SU-DHL-6 (cell line): ENCODE results near the gene DEGS2.

Source experiments
- H2AFZ ChIP-seq: fragments of 200-600 bp; sonication (generic); 2 replicates; pipeline ENCODE4 v1.6.1; 2014; ENCODE audit warnings: low read depth, mild to moderate bottlenecking, moderate library complexity, mixed read lengths, antibody characterized with exemption, low read length; ENCODE audit not compliant: severe bottlenecking
- H3F3A ChIP-seq: fragments of 200-600 bp; shearing (Covaris generic); 2 replicates; pipeline ENCODE4 v1.6.0; 2016; ENCODE audit warnings: antibody characterized with exemption, mild to moderate bottlenecking; ENCODE audit not compliant: insufficient read depth
- H3K27ac ChIP-seq: fragments of 200-600 bp; sonication (generic); 2 replicates; pipeline ENCODE4 v1.5.1; 2016; ENCODE audit warnings: low read depth, mild to moderate bottlenecking, low read length, moderate library complexity, mixed read lengths
- H3K27me3 ChIP-seq: fragments of 200-600 bp; sonication (generic), shearing (Covaris generic); 2 replicates; pipeline ENCODE4 v1.6.0; 2014; ENCODE audit warnings: mild to moderate bottlenecking, low read length
- H3K36me3 ChIP-seq: fragments of 200-600 bp; sonication (generic); 2 replicates; pipeline ENCODE4 v1.6.1; 2014; ENCODE audit warnings: mild to moderate bottlenecking, low read length, mixed read lengths
- H3K4me2 ChIP-seq: fragments of 300-600, 200-600 bp; shearing (Covaris generic), sonication (generic); 2 replicates; pipeline ENCODE4 v1.6.0; 2014; ENCODE audit warnings: low read length, low read depth, mild to moderate bottlenecking; ENCODE audit not compliant: poor library complexity, severe bottlenecking
- H3K4me3 ChIP-seq: fragments of 200-600 bp; sonication (generic); 2 replicates; pipeline ENCODE4 v1.5.1; 2014; ENCODE audit warnings: antibody characterized with exemption, low read length, mild to moderate bottlenecking, mixed read lengths; ENCODE audit not compliant: insufficient read depth, poor library complexity, severe bottlenecking
- H3K79me2 ChIP-seq: fragments of 200-600 bp; sonication (generic); 2 replicates; pipeline ENCODE4 v1.6.1; 2014; ENCODE audit warnings: mild to moderate bottlenecking, low read length, moderate library complexity; ENCODE audit not compliant: insufficient read depth
- H3K9ac ChIP-seq: fragments of 200-600 bp; sonication (generic); 2 replicates; pipeline ENCODE4 v1.7.0; 2014; ENCODE audit warnings: mild to moderate bottlenecking, low read length
- H3K9me2 ChIP-seq: fragments of 200-600 bp; sonication (generic); replicated peaks from 2 replicates; pipeline ENCODE4 v1.6.1; 2014; ENCODE audit warnings: low read length; ENCODE audit not compliant: insufficient read depth
- H3K9me3 ChIP-seq: fragments of 200-600 bp; sonication (generic); 2 replicates; pipeline ENCODE4 v1.6.1; 2014; ENCODE audit warnings: low read length, mixed read lengths; ENCODE audit not compliant: insufficient read depth
- H4K20me1 ChIP-seq: fragments of 200-600 bp; sonication (generic); 2 replicates; pipeline ENCODE4 v1.6.1; 2014; ENCODE audit warnings: low read depth, mild to moderate bottlenecking, antibody characterized with exemption, low read length, moderate library complexity, mixed read lengths
- EZH2phosphoT487 ChIP-seq: fragments of 200-600 bp; sonication (generic), shearing (Covaris generic); conservative IDR thresholded peaks from 2 replicates; pipeline ENCODE4 v1.6.1; 2018; ENCODE audit warnings: mild to moderate bottlenecking, antibody characterized with exemption, low read length, moderate library complexity, mixed read lengths
- TF ChIP-seq, protein P1 (sequence below): fragments of 200-600 bp; sonication (generic); IDR thresholded peaks from one replicate; pipeline ENCODE4 v1.5.1; 2017; ENCODE audit warnings: antibody characterized with exemption, mild to moderate bottlenecking, low read length, moderate library complexity; ENCODE audit not compliant: insufficient read depth, poor library complexity, severe bottlenecking

The DEGS2 gene

GRCh38 chr14:100165376-100165775 is 5.9 kb upstream of the DEGS2 start:
- Histone ChIP-seq H3K4me2 (no peak overlapping the region), H3K27ac (no peak overlapping the region), H2AFZ (no peak overlapping the region), H3K9me3 (no peaks in the 10 kb centered on the region), H3K27me3 (no peaks in the 10 kb centered on the region), H3K36me3 (no peaks in the 10 kb centered on the region), H3K4me3 (no peak overlapping the region), H3K9ac (no peak overlapping the region), H3K9me2 (no peaks in the 10 kb centered on the region), H4K20me1 (no peaks in the 10 kb centered on the region), H3K79me2 (no peaks in the 10 kb centered on the region), H3F3A (no peaks in the 10 kb centered on the region)
- no peak for TF ChIP-seq EZH2phosphoT487
- TF ChIP-seq, protein P1, sequence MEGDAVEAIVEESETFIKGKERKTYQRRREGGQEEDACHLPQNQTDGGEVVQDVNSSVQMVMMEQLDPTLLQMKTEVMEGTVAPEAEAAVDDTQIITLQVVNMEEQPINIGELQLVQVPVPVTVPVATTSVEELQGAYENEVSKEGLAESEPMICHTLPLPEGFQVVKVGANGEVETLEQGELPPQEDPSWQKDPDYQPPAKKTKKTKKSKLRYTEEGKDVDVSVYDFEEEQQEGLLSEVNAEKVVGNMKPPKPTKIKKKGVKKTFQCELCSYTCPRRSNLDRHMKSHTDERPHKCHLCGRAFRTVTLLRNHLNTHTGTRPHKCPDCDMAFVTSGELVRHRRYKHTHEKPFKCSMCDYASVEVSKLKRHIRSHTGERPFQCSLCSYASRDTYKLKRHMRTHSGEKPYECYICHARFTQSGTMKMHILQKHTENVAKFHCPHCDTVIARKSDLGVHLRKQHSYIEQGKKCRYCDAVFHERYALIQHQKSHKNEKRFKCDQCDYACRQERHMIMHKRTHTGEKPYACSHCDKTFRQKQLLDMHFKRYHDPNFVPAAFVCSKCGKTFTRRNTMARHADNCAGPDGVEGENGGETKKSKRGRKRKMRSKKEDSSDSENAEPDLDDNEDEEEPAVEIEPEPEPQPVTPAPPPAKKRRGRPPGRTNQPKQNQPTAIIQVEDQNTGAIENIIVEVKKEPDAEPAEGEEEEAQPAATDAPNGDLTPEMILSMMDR = no peak

GRCh38 chr14:100160534-100160916 is 1.1 kb upstream of the DEGS2 start:
- no peaks in the 10 kb centered on the region for H3K27me3 ChIP-seq
- no peaks in the 10 kb centered on the region for H3K36me3 ChIP-seq
- H3K9ac ChIP-seq = no peak overlapping the region
- no peaks in the 10 kb centered on the region for H4K20me1 ChIP-seq
- no peaks in the 10 kb centered on the region for H3K9me3 ChIP-seq
- H3F3A ChIP-seq = 0 out of 2 replicates have a peak, but pooled peaks cover 3% of the 10 kb centered on the region
- H3K9me2 ChIP-seq = no peaks in the 10 kb centered on the region
- H3K27ac ChIP-seq = no peak overlapping the region
- H3K4me2 ChIP-seq = no peak overlapping the region
- no peak overlapping the region for H2AFZ ChIP-seq
- H3K79me2 ChIP-seq = no peaks in the 10 kb centered on the region
- no peak for TF ChIP-seq EZH2phosphoT487
- TF ChIP-seq, protein P1 = no peak
- H3K4me3 ChIP-seq = no peak overlapping the region

- TF ChIP-seq, protein P1 = no peak
- TF ChIP-seq EZH2phosphoT487 = no peak
- Histone ChIP-seq H3F3A (0 out of 2 replicates have a peak, but pooled peaks cover 3% of the 10 kb centered on the region), H3K9me3 (no peaks in the 10 kb centered on the region), H3K79me2 (no peaks in the 10 kb centered on the region), H3K9me2 (no peaks in the 10 kb centered on the region), H3K4me2 (peak overlapping the region; percentile 73), H3K9ac (peak overlapping the region; percentile 16; the same call in 1 of the 2 replicates), H3K36me3 (no peaks in the 10 kb centered on the region), H3K27me3 (no peaks in the 10 kb centered on the region), H2AFZ (no peak overlapping the region), H3K4me3 (peak overlapping the region; percentile 46), H3K27ac (no peak overlapping the region), H4K20me1 (no peaks in the 10 kb centered on the region)
These were observed 554 bp upstream of the DEGS2 start for GRCh38 chr14:100159865-100160533.
